A549 (cell line): ENCODE measurements around the gene ZNF469. TPM values are rescaled to one million over a fixed set of nuclear protein-coding genes. Genes with fewer than 3 reads are reported as not detected.
A peak's percentile ranks its signal among the peaks of the same experiment; 100 is the strongest.

Experiments
- ATAC-seq, 2 experiments: fragments of 200-7000 bp in 1 of 2; fragments of >200 bp in 1 of 2; cut with Nextera tagmentation in 1 of 2; cut with Tn5 transposase in 1 of 2; 3 replicates each; pipeline versions ENCODE4 v1.8.0 to v1.9.1; 2018 to 2020; ENCODE audit warnings: mild to moderate bottlenecking in 1 of 2, moderate library complexity in 1 of 2
- CTCF ChIA-PET: fragments of 300-600 bp; sonication (Branson Sonifier 250); formaldehyde crosslinking; extraction: SDS; loops from one replicate; lab custom pipeline; 2021; ENCODE audit warnings: antibody characterized with exemption, inconsistent platforms; lab: Yijun Ruan, JAX
- POLR2A ChIA-PET: fragments of 350-600 bp; formaldehyde crosslinking; extraction: SDS; loops from one replicate; lab custom pipeline; 2021; ENCODE audit warnings: antibody characterized with exemption, inconsistent platforms; lab: Yijun Ruan, JAX
- DNase-seq, 2 experiments: peaks; one replicate each; pipeline versions ENCODE4 v3.0.0 to v3.0.0-alpha.2; 2011 to 2016; ENCODE audit warnings: low read depth in 1 of 2, low spot score in 1 of 2
- FAIRE-seq: peaks from 2 replicates; lab custom pipeline; 2011; peaks lifted over from hg19 to GRCh38; lab: Jason Lieb, UNC
- H3K27ac ChIP-seq, 2 experiments: fragments of >200 bp; sonication (Bioruptor Twin); formaldehyde crosslinking; 3 replicates each; pipeline ENCODE4 v1.5.1; 2016 to 2017
- H3K4me1 ChIP-seq: fragments of >200 bp; sonication (Bioruptor Twin); formaldehyde crosslinking; 3 replicates; pipeline ENCODE4 v1.6.1; 2016
- H3K4me2 ChIP-seq: fragments of >200 bp; sonication (Bioruptor Twin); formaldehyde crosslinking; 3 replicates; pipeline ENCODE4 v1.6.1; 2016
- H3K4me3 ChIP-seq: fragments of >200 bp; sonication (Bioruptor Twin); formaldehyde crosslinking; 3 replicates; pipeline ENCODE4 v1.5.1; 2016
- H3K9me3 ChIP-seq: fragments of >200 bp; sonication (Bioruptor Twin); formaldehyde crosslinking; 3 replicates; pipeline ENCODE4 v1.6.1; 2016
- CBX2 ChIP-seq: fragments of 200-600 bp; sonication (generic); IDR thresholded peaks from 2 replicates; pipeline ENCODE4 v1.6.1; 2016; ENCODE audit warnings: low read depth, mild to moderate bottlenecking, borderline replicate concordance
- CBX8 ChIP-seq: fragments of 200-600 bp; sonication (generic); IDR thresholded peaks from 2 replicates; pipeline ENCODE4 v1.6.1; 2016
- CHD4 ChIP-seq: fragments of 200-600 bp; sonication (generic); IDR thresholded peaks from 2 replicates; pipeline ENCODE4 v1.6.1; 2016; ENCODE audit warnings: antibody characterized with exemption, mild to moderate bottlenecking, borderline replicate concordance
- EHMT2 ChIP-seq: fragments of 200-600 bp; sonication (generic); IDR thresholded peaks from 2 replicates; pipeline ENCODE4 v1.6.1; 2016; ENCODE audit warnings: antibody characterized with exemption, low read depth, mild to moderate bottlenecking, moderate library complexity
- FOSB ChIP-seq: fragments of 250-450 bp; sonication (Bioruptor Pico); IDR thresholded peaks from 2 replicates; pipeline ENCODE4 v1.5.0; 2020; ENCODE audit warnings: mild to moderate bottlenecking, moderate library complexity
- FOSL2 ChIP-seq, 2 experiments: fragments of 450-650 bp in 1 of 2; fragments of >200 bp in 1 of 2; sonication (Bioruptor Twin) in 1 of 2; formaldehyde crosslinking; IDR thresholded peaks; 2 replicates each; pipeline versions ENCODE4 v1.5.0 to v1.6.1; 2016 to 2020; ENCODE audit warnings: mild to moderate bottlenecking in 1 of 2, moderate library complexity in 1 of 2
- FOXS1 ChIP-seq: fragments of 250-450 bp; sonication (Bioruptor Pico); IDR thresholded peaks from 2 replicates; pipeline ENCODE4 v1.5.0; 2020; ENCODE audit warnings: mild to moderate bottlenecking, moderate library complexity
- GATA3 ChIP-seq: IDR thresholded peaks from 2 replicates; pipeline ENCODE4 v1.6.1; 2012; ENCODE audit warnings: borderline replicate concordance
- HEYL ChIP-seq: fragments of 250-450 bp; sonication (Bioruptor Pico); IDR thresholded peaks from 2 replicates; pipeline ENCODE4 v1.8.0; 2021; ENCODE audit warnings: mild to moderate bottlenecking, moderate library complexity
- HOXB13 ChIP-seq: fragments of 250-450 bp; sonication (Bioruptor Pico); IDR thresholded peaks from 2 replicates; pipeline ENCODE4 v1.5.0; 2020; ENCODE audit warnings: low read depth, mild to moderate bottlenecking, moderate library complexity
- KDM1A ChIP-seq: fragments of 200-600 bp; sonication (generic); IDR thresholded peaks from 2 replicates; pipeline ENCODE4 v1.6.1; 2016; ENCODE audit warnings: low read depth, mild to moderate bottlenecking
- MAFK ChIP-seq: fragments of 450-650 bp; IDR thresholded peaks from 2 replicates; pipeline ENCODE4 v1.6.1; 2014; ENCODE audit not compliant: partially characterized antibody
- MAZ ChIP-seq: fragments of 150-350 bp; IDR thresholded peaks from 2 replicates; pipeline ENCODE4 v1.6.1; 2014; ENCODE audit warnings: antibody characterized with exemption, low read depth, low read length, borderline replicate concordance
- MYC ChIP-seq: IDR thresholded peaks from 2 replicates; pipeline ENCODE4 v1.6.1; 2012; ENCODE audit warnings: mild to moderate bottlenecking, inconsistent platforms, low read length, improper control_type of control experiment, borderline replicate concordance
- PHF8 ChIP-seq: fragments of 200-600 bp; sonication (generic); IDR thresholded peaks from 2 replicates; pipeline ENCODE4 v1.6.1; 2016; ENCODE audit warnings: low read depth, mild to moderate bottlenecking, antibody characterized with exemption, moderate library complexity, borderline replicate concordance
- POLR2A ChIP-seq: IDR thresholded peaks from 2 replicates; pipeline ENCODE4 v1.6.1; 2012; ENCODE audit warnings: mild to moderate bottlenecking, low read length
- POLR2AphosphoS2 ChIP-seq: conservative IDR thresholded peaks from 2 replicates; pipeline ENCODE4 v1.6.1; 2012; ENCODE audit warnings: low read length, improper control_type of control experiment, inconsistent platforms
- RAD21 ChIP-seq, 2 experiments: fragments of >200 bp in 1 of 2; sonication (Bioruptor Twin) in 1 of 2; formaldehyde crosslinking in 1 of 2; IDR thresholded peaks in 1 of 2; conservative IDR thresholded peaks in 1 of 2; 2 replicates in 1 of 2; 3 replicates in 1 of 2; pipeline ENCODE4 v1.6.1; 2012 to 2018; ENCODE audit warnings: inconsistent platforms in 1 of 2
- RARB ChIP-seq: fragments of 250-450 bp; sonication (Bioruptor Pico); IDR thresholded peaks from 2 replicates; pipeline ENCODE4 v1.8.0; 2021; ENCODE audit warnings: mild to moderate bottlenecking, moderate library complexity
- RCOR1 ChIP-seq: fragments of 150-350 bp; IDR thresholded peaks from 2 replicates; pipeline ENCODE4 v1.6.1; 2014; ENCODE audit warnings: antibody characterized with exemption, low read length, low read depth
- RNF2 ChIP-seq: fragments of 200-600 bp; sonication (generic); IDR thresholded peaks from 2 replicates; pipeline ENCODE4 v1.6.1; 2016; ENCODE audit warnings: low read depth, mild to moderate bottlenecking, antibody characterized with exemption, moderate library complexity, borderline replicate concordance
- SMC3 ChIP-seq: fragments of >200 bp; sonication (Bioruptor Twin); formaldehyde crosslinking; IDR thresholded peaks from 3 replicates; pipeline ENCODE4 v1.6.1; 2018; ENCODE audit warnings: inconsistent platforms
- TFCP2L1 ChIP-seq: fragments of 250-450 bp; sonication (Bioruptor Pico); IDR thresholded peaks from 2 replicates; pipeline ENCODE4 v1.5.0; 2021; ENCODE audit warnings: mild to moderate bottlenecking
- ZC3H11A ChIP-seq: fragments of 450-650 bp; IDR thresholded peaks from 2 replicates; pipeline ENCODE4 v1.6.1; 2014; ENCODE audit warnings: antibody characterized with exemption, mild to moderate bottlenecking
- ZFP36 ChIP-seq: fragments of 450-650 bp; IDR thresholded peaks from 2 replicates; pipeline ENCODE4 v1.6.1; 2014; ENCODE audit warnings: borderline replicate concordance; ENCODE audit not compliant: partially characterized antibody
- ZNF302 ChIP-seq: fragments of 250-450 bp; sonication (Bioruptor Pico); IDR thresholded peaks from 2 replicates; pipeline ENCODE4 v1.9.0; 2021; ENCODE audit warnings: inconsistent platforms, mild to moderate bottlenecking, moderate library complexity
- WGBS: methylation state at CpG from one replicate; pipeline ENCODE4 v1.1.6; 2017; ENCODE audit errors: missing lambda C conversion rate; 5-methylcytosine and 5-hydroxymethylcytosine counted together
- polyA plus RNA-seq, 4 experiments: library from polyadenylated mRNA; depleted of rRNA in 3 of 4; stranded (reverse); fragments of >200 nt; fragmentation: RNase III in 1 of 4; extraction: RNeasy Plus Mini Kit Qiagen cat#74134 plus additional on column Dnase treatment in 1 of 4; gene quantifications; 2 replicates in 3 of 4; 3 replicates in 1 of 4; pipeline ENCODE4 v1.2.3, GENCODE V29; 2011 to 2017
- TF ChIP-seq, protein P1 (sequence below): fragments of 250-450 bp; sonication (Bioruptor Pico); IDR thresholded peaks from 2 replicates; pipeline ENCODE4 v1.5.0; 2021; ENCODE audit warnings: mild to moderate bottlenecking, moderate library complexity, borderline replicate concordance
- TF ChIP-seq, protein P2 (sequence below): IDR thresholded peaks from 2 replicates; pipeline ENCODE4 v1.6.1; 2012
- TF ChIP-seq, protein P3 (sequence below): fragments of >200 bp; sonication (Bioruptor Twin); formaldehyde crosslinking; IDR thresholded peaks from 2 replicates; pipeline ENCODE4 v1.6.1; 2016
- TF ChIP-seq, protein P4 (sequence below): IDR thresholded peaks from 2 replicates; pipeline ENCODE4 v1.6.1; 2012; ENCODE audit warnings: low read depth, borderline replicate concordance
- TF ChIP-seq, protein P5 (sequence below): IDR thresholded peaks from 2 replicates; pipeline ENCODE4 v1.6.1; 2012
- TF ChIP-seq, protein P6 (sequence below): fragments of >200 bp; sonication (Bioruptor Twin); formaldehyde crosslinking; IDR thresholded peaks from 3 replicates; pipeline ENCODE4 v1.6.1; 2016

ZNF469 gene
- polyA plus RNA-seq, 2 of the 4 experiments (the other 2 are of a cell fraction), result 0.47 to 4.4 TPM

DNA sequence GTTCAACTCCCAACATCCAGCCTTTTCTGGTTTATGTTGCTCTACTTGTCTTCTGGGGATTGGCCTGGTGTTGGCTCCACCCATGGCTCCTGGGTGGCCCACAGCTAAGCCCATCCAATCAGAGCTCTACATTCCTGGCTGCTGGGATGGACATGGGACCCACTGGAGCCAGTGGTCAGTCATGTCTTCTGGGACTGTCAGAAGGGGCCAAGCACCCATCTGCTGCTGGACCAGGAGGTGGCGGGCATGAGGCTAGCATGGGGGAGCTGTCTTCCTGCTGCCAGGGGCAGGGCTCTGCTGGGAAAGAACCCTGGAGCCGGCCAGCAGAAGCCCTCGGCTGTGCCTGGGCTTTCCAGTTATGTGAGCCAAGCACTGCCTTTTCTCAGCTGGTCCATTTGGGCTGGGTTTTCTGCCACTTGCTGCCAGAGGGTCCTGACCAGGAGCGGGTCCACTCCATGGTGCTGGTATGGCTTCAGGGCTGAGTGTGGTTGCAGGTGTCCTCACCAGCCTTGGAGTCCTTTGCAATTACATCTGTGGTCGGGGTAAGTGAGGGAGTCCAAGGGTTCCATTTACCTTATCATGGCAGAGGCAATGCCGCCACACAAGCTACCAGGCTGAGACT is 17.4 kb upstream of the ZNF469 start:
- CTCF ChIA-PET, result interaction anchor here (1.0 kb wide), 1 partner anchor 9 kb away, joined by 5 read pairs; no protein-coding TSS in a partner anchor
- no peak for FAIRE-seq
- H3K27ac ChIP-seq, result no peak overlapping the region
- POLR2A ChIA-PET, result no interaction called here
- DNase-seq, result no peak
- no peak overlapping the region for H3K4me3 ChIP-seq
- 65% methylated on average over 6 of the region's 6 CpGs for WGBS
- no peak overlapping the region for H3K4me2 ChIP-seq
- TF ChIP-seq ZFP36, result no peak
- no peak for TF ChIP-seq FOSB (CRISPR knock-in tag)
- TF ChIP-seq, protein P1, sequence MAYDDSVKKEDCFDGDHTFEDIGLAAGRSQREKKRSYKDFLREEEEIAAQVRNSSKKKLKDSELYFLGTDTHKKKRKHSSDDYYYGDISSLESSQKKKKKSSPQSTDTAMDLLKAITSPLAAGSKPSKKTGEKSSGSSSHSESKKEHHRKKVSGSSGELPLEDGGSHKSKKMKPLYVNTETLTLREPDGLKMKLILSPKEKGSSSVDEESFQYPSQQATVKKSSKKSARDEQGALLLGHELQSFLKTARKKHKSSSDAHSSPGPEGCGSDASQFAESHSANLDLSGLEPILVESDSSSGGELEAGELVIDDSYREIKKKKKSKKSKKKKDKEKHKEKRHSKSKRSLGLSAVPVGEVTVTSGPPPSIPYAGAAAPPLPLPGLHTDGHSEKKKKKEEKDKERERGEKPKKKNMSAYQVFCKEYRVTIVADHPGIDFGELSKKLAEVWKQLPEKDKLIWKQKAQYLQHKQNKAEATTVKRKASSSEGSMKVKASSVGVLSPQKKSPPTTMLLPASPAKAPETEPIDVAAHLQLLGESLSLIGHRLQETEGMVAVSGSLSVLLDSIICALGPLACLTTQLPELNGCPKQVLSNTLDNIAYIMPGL, result no peak
- TF ChIP-seq CHD4, result no peak
- no peak for TF ChIP-seq RAD21 (conservative IDR thresholded peaks at IDR 0.05 in 1 of 2, IDR thresholded peaks at IDR 0.05 in 1 of 2)
- TF ChIP-seq EHMT2, result no peak
- TF ChIP-seq, protein P2, sequence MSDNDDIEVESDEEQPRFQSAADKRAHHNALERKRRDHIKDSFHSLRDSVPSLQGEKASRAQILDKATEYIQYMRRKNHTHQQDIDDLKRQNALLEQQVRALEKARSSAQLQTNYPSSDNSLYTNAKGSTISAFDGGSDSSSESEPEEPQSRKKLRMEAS, result no peak
- TF ChIP-seq CBX8, result no peak
- no peak for TF ChIP-seq RARB (CRISPR knock-in tag)
- TF ChIP-seq, protein P3, sequence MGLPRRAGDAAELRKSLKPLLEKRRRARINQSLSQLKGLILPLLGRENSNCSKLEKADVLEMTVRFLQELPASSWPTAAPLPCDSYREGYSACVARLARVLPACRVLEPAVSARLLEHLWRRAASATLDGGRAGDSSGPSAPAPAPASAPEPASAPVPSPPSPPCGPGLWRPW, result no peak
- TF ChIP-seq MAZ, result no peak
- TF ChIP-seq MYC, result no peak
- TF ChIP-seq, protein P4, sequence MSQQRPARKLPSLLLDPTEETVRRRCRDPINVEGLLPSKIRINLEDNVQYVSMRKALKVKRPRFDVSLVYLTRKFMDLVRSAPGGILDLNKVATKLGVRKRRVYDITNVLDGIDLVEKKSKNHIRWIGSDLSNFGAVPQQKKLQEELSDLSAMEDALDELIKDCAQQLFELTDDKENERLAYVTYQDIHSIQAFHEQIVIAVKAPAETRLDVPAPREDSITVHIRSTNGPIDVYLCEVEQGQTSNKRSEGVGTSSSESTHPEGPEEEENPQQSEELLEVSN, result no peak
- TF ChIP-seq, protein P5, sequence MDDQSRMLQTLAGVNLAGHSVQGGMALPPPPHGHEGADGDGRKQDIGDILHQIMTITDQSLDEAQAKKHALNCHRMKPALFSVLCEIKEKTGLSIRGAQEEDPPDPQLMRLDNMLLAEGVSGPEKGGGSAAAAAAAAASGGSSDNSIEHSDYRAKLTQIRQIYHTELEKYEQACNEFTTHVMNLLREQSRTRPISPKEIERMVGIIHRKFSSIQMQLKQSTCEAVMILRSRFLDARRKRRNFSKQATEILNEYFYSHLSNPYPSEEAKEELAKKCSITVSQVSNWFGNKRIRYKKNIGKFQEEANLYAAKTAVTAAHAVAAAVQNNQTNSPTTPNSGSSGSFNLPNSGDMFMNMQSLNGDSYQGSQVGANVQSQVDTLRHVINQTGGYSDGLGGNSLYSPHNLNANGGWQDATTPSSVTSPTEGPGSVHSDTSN, result no peak
- no peak for TF ChIP-seq RCOR1
- no peak for TF ChIP-seq RNF2
- TF ChIP-seq TFCP2L1 (CRISPR knock-in tag), result no peak
- no peak for TF ChIP-seq CBX2
- no peak for TF ChIP-seq SMC3
- TF ChIP-seq GATA3, result no peak
- peaks cover 16% of the 10 kb centered on the region; the same call in 2 of the 3 replicates for H3K9me3 ChIP-seq
- peak in 1 of 2 experiments; percentile 62; a peak in 3 of 6 replicates for ATAC-seq
- no peaks in the 10 kb centered on the region for H3K4me1 ChIP-seq

DNA sequence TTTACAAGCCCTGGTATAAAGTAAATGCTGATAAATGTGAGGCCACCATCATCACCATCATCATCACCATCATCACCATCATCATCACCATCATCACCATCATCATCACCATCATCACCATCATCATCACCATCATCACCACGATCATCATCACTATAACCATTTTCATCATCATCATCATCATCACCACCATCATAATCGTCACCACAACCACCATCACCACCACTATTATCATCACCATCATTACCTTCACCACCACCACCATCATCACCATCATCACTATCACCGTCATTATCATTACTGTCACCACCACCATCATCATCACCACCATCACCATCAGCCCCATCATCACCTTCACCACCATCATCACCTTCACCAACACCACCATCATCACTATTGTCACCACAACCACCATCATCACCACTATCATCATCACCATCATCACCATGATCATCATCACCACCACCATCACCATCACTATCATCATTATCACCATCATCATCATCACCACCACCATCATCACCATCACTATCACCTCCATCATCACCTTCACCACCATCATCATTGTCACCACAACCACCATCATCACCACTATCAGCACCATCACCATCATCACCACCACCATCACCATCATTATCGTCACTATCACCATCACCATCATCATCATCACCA is 16.6 kb upstream of the ZNF469 start:
- Histone ChIP-seq H3K4me1 (no peaks in the 10 kb centered on the region), H3K4me2 (no peak overlapping the region), H3K9me3 (peaks cover 16% of the 10 kb centered on the region; the same call in 2 of the 3 replicates), H3K27ac (no peak overlapping the region), H3K4me3 (no peak overlapping the region)
- DNase-seq (no peak), ATAC-seq (no peak), FAIRE-seq (no peak)
- ChIA-PET CTCF (interaction anchor here (1.0 kb wide), 2 partner anchors 8 to 9 kb away, joined by 3 to 5 read pairs; no protein-coding TSS in a partner anchor), POLR2A (no interaction called here)
- WGBS, result 21% methylated on average over 4 of the region's 4 CpGs
- TF ChIP-seq POLR2AphosphoS2 (no peak), POLR2A (no peak), ZNF302 (CRISPR knock-in tag) (no peak), FOXS1 (CRISPR knock-in tag) (no peak), FOSB (CRISPR knock-in tag) (no peak), HEYL (CRISPR knock-in tag) (no peak), FOSL2 (IDR thresholded peaks at IDR 0.05) (no peak), FOSL2 (CRISPR knock-in tag; IDR thresholded peaks at IDR 0.05) (no peak), PHF8 (no peak), HOXB13 (CRISPR knock-in tag) (no peak), RCOR1 (no peak), MAFK (no peak), TFCP2L1 (CRISPR knock-in tag) (no peak), ZC3H11A (no peak), KDM1A (no peak)
- TF ChIP-seq, protein P6, sequence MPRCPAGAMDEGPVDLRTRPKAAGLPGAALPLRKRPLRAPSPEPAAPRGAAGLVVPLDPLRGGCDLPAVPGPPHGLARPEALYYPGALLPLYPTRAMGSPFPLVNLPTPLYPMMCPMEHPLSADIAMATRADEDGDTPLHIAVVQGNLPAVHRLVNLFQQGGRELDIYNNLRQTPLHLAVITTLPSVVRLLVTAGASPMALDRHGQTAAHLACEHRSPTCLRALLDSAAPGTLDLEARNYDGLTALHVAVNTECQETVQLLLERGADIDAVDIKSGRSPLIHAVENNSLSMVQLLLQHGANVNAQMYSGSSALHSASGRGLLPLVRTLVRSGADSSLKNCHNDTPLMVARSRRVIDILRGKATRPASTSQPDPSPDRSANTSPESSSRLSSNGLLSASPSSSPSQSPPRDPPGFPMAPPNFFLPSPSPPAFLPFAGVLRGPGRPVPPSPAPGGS, result no peak
